ENCODE measurements around the gene DSPP.

DSPP gene

DNA sequence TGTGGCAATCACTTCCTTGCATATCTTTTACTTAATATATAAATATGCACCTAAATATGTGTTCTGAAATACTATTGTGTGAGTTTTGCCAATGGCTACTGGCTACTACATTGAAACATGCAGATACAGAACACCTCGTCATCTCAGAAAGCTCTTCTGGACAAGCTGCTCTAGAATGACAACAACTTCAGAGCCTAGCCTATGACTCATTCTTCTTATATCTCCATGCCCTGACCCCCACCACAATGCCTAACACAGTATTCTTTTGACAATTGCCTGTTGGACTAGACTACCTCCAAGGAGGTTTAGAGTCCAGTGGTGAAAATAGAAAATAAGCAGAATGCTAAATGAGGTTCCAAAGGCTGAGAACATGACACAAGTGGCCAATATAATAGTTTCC, 24.1 kb downstream of the DSPP start:
- DNase-seq = no peak

DNA sequence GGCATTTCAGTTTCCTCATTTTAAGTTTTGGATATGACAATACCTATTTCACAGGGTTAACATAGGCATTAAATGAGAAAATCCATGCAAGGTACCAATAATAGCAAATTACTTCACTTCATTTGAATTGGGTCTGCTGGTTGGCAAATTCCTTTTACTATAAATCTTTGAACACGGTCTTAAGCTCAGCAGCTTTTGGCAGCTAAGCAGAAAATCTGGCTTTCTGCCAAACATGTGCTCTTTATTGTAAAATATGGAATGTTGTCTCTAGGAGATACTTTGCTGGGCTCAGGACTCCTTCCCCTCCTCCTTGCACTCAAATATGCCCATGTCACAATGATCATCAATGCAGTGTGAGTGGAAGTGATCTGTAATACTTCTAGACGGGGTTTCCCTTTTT, 24.9 kb downstream of the DSPP start:
- no peak for DNase-seq

DNA sequence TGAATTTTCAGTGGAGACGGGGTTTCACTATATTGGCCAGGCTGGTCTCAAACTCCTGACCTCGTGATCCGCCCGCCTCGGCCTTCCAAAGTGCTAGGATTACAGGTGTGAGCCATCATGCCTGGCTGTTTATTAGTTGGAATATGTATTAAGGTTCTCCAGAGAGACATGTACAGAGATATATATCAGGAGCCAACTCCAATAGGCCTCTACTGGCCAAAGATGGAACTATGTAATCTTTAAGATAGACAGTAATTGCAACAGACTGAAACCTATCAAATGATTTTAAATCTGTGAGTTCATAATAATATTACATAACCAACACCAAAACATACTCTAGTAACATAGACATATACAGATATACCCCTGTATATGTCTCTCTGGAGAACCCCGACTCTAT, 36.0 kb downstream of the DSPP start:
- no peak for DNase-seq

DNA sequence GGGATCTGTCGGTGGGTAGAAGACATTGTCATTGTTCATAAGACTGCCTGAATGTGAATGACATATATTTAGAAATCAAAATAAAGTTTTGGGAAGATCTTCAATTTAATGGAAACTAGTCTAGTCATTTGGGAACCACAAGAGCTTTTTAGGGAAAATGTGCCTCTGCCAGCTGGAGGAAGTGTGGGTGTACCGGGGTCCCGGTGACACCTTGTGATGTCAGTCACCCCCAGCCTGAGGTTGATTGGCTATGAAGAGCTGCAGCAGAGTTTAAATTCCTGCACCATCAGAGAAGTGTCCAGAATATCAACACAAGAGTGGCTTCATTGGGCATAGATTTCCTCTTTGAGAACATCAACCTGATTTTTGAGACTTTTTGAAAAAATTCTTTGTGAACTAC, 41.7 kb downstream of the DSPP start, which contains the start of gene DMP1:
TSS of gene DMP1 (plus strand) at position 301 of the 400 bp plus-strand sequence. CDS start 6,213 bp downstream, outside the sequence.
- no peak for DNase-seq

DNA sequence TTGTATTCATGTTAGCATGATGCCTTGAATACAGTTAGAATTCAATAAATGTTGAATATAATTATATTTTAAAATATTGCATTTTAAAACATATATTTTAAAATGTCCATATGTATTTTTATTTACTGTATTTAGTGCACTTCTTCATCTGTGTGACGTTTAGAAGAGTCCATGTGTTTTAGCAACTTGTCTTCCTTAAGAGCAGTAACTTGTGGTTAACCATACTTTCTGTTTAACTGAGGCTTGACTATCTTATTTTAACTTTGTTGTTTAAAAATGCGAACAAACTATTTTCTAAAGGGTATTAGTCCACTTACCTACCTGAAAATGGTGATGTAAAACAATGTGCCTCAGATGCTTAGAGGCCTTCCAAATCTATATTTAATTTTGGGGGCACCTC, 42.6 kb downstream of the DSPP start:
- no peak for DNase-seq

DNA sequence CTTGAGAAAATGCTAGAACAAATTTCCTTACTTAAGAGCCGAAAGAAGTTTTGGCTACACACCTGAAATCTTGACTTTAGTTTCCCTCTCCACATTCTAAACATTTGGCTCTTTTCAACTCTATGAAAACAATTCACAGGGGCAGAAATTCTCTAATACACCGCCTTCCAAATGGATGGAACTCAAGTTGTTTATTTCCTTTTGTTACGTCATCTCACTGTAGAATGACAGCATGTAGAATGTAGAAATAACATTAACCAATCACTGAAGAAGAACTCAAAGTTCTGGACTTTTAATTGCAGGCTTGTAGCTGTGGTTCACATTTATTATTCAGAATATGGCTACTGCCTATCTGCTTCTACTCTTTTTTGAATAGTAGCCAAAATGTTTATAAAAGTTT, 43.6 kb downstream of the DSPP start:
- DNase-seq = no peak

DNA sequence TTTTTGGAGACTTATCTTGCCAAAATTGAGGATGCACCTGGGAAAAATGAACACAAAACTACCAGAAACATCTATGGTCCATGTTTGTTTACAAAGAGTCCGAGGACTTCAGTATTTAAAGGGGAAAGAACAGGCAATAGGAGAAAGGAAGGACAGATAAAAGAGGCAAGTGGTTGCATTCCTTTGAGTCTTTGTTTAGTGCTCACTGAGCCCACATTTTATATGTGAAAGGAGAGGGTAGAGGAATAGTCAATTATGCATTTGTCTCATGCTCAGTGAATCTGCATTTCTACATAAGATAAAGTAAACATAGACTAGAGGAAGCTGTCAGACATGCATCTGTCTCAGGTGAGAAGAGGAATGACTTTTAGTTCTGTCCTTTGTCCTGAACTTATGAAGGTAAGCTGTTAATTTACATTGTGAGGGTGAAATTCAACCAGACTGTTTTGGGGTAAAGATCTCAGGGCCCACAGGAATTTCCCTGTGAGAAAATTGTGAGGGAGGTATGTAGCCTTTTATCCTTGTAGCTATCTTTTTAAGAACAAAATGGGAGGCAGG, 46.2 kb downstream of the DSPP start:
- DNase-seq = no peak

DNA sequence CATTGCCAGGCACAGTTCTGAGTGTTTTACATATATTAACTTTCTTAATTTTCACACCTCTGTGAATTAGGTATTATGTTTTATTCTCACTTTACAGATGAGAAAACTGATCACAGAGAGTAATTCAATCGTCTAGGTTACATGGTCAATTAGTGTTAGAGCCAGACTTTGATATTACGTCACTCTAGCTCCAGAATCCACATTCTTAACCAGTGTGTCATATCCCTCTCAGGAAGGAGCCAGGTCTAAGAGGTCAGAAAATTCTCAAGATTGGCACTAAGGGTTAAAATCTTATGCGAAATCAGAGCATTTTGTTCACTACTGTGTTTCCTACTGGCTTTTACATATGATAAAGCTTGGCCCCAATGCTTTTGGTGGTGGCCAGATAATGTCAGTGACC, 49.2 kb downstream of the DSPP start:
- DNase-seq = no peak

DNA sequence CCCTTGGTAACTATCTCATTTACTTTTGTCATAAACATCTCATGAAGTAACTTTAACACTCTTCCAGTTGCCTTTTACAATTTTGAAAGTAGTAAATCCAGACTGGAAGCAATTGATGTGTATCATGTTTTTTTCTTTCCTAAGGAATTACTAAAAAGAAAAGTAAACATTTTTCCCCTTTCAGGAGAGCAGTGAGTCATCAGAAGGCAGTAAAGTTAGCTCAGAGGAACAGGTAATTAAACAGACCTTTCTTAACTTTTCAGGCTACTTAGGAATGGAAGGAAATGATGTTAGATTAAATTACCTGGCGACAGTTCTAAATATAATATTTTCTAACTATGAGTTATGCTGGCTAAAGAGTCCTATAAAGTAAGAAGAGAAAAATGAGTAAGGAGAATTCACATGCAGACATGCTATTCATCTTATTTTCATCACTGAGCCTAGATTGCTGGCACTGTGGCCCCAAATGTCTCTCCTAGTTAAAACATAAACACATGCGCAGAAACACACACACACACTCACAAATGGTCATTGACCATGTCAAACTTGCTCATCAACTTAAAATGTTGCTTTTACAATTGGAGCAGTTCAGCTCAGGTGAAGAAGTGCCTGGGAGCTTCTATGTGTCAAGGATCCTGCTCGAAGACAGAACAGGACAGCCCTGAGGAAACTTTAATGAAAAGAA, 51.1 kb downstream of the DSPP start:
- no peak for DNase-seq

DNA sequence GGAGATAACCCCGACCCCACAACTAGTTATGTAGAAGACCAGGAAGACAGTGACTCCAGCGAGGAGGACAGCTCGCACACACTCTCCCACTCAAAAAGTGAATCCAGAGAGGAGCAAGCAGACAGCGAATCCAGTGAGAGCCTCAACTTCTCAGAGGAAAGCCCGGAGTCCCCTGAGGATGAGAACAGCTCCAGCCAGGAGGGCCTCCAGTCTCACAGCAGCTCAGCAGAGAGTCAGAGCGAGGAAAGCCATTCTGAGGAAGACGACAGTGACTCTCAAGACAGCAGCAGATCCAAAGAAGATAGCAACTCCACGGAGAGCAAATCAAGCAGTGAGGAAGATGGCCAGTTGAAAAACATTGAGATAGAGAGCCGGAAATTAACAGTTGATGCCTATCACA, 54.5 kb downstream of the DSPP start:
- DNase-seq = no peak
